Stimulated activated CD8-positive, alpha-beta memory T cell treated with anti-CD3 and anti-CD28 coated beads, Interleukin-7, amount 100 ng/mL, for 24 hours (primary cell): ENCODE results near the gene TAB3.
A peak's percentile ranks its signal among the peaks of the same experiment; 100 is the strongest.

Source experiments
- DNase-seq: peaks from one replicate; pipeline ENCODE4 v3.0.0-alpha.2; 2020; ENCODE audit warnings: low read depth

The TAB3 gene, protein sequence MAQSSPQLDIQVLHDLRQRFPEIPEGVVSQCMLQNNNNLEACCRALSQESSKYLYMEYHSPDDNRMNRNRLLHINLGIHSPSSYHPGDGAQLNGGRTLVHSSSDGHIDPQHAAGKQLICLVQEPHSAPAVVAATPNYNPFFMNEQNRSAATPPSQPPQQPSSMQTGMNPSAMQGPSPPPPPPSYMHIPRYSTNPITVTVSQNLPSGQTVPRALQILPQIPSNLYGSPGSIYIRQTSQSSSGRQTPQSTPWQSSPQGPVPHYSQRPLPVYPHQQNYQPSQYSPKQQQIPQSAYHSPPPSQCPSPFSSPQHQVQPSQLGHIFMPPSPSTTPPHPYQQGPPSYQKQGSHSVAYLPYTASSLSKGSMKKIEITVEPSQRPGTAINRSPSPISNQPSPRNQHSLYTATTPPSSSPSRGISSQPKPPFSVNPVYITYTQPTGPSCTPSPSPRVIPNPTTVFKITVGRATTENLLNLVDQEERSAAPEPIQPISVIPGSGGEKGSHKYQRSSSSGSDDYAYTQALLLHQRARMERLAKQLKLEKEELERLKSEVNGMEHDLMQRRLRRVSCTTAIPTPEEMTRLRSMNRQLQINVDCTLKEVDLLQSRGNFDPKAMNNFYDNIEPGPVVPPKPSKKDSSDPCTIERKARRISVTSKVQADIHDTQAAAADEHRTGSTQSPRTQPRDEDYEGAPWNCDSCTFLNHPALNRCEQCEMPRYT

GRCh38 chrX:30889147-30890140 is at the start of gene TAB3:
Gene TAB3 (minus strand): TSS chrX:30889254. CDS start chrX:30859588, 29,666 bp downstream.
- DNase-seq: peak; percentile 76

- no peak for DNase-seq
Observed at GRCh38 chrX:30938295-30938694, 49.2 kb upstream of the TAB3 start.

DNA sequence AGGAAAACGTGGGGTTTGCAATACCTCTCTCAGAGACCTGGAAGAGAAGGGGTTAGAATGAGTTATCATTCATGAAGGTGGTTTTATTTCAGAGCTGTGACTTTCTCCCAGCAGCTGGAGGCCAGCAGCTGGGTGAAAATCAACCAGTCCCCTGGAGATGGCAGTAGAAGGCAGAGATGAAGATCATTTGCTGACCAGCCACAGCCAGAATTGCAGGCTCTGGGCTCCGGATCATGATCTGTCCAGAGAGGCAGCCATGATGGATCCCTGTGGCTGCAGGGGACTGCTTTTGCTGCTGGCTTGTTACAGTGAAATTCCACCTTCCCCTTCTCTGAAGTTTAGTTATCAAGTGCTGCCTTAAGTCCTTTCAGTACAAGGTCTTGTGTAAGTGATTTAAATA is 46.9 kb upstream of the TAB3 start:
- no peak for DNase-seq

DNA sequence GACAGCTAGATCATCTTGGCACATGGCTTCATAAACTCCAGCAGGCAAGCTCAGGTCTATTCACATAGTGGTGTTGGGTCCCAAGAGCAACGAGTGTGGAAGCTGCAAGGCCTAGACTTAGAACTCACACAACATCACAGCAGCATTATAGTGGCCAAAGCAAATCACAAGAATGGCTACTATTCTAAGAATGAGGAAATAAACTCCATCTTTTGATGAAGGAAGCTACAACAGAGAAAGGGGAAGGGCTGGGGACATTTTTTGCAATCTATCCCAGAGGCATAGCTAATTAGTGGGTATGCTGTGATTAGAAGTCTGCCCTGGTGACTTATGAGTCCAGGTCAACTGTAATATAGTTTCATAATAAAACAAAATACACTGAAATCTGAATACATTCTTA is 42.9 kb upstream of the TAB3 start:
- no peak for DNase-seq

GRCh38 chrX:30930679-30931078 is 41.6 kb upstream of the TAB3 start:
- DNase-seq: no peak

DNA sequence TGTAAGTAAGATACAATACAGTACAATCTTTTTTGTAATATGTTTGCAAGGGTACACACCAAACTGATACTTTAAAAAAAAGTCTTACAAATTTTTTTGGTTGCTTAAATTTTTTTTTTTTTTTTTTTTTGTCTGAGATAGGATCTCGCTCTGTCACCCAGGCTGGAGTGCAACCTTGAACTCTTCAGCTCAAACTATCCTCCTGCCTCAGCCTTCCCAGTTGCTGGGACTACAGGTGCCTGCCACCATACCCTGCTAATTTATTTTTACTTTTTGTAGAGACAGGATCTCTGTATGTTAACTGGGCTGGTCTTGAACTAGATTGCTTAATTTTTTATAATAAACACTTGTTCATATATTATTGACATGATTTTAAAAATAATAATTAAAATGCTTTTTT is 41.1 kb upstream of the TAB3 start:
- DNase-seq: no peak

GRCh38 chrX:30920271-30920670 is 31.2 kb upstream of the TAB3 start:
- no peak for DNase-seq

- DNase-seq: no peak
Observed at GRCh38 chrX:30918480-30918879, 29.4 kb upstream of the TAB3 start.

GRCh38 chrX:30913492-30913891 is 24.4 kb upstream of the TAB3 start:
- no peak for DNase-seq

DNA sequence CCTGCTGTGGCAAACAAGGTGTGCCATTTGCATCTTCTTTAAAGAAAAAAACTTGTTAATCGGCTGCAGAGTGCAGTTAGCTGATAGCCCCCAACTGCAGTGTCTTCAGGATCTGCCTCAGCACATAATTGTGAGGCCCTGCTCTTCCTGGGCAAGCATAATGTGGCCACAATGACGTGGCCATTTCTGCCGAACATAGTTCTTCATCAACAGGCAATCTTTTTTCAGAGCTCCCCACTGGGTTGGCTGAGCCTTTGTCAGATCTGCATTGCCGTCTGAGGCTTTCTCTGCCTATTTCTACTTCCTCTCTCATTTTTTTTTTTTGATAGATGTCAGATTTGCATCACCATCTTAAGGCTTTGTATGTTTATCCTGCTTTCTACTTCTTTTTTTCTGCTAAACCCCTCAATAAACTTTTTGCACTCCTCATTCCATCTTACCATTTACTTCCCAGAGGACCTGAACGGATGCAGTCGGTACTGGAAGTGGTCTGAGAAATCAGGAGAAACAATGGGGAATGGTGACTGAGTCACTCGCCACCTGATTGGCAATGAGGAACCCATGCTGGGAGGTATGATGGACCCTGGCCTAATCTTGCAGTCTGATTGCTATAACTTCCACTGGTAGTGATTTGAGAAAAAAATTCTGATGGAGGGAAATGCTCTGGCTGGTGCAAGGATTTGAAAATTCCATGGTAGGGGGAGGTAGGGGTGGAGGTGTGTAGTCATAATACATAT is 21.2 kb upstream of the TAB3 start:
- no peak for DNase-seq

GRCh38 chrX:30906726-30907125 is 17.7 kb upstream of the TAB3 start:
- DNase-seq: no peak

DNA sequence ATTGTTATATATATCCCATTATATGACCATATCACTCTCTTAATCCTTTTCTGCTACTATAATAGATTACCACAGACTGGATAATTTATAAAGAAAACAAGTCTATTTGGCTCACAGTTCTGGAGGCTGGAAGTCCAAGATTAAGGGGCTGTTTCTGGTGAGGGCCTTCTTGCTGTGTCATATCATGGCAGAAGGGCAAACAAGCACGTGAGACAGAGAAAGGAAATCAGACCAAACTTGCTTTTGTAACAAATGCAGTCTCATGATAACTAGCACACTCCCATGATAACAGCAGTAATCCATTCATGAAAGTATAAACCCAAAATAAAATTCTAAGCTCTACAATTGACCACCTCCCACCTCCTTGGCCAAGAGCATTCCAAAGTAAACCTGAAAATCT is 16.3 kb upstream of the TAB3 start:
- DNase-seq: no peak

- no peak for DNase-seq
Observed at GRCh38 chrX:30904632-30905031, 15.6 kb upstream of the TAB3 start.

GRCh38 chrX:30904186-30904585 is 15.1 kb upstream of the TAB3 start:
- DNase-seq: no peak

GRCh38 chrX:30900227-30900626 is 11.2 kb upstream of the TAB3 start:
- DNase-seq: no peak

DNA sequence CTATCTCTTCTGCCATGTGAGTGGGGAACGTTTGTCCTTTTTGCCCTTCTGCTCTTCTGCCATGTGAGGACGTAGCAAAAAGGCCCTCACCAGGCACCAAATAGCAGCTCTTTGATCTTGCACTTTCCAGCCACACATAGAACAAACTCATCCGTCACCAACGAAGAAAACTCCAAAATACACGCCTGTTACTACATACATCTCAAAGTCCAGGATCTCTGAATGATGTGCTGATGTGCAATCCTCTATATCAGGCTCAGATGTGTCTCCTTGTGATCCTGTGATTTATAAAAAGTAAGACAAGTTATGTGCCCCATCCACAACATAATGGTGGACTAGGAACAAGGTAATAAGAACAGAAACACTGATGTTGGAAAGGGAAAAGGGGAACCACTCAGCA is 9.8 kb upstream of the TAB3 start:
- no peak for DNase-seq

GRCh38 chrX:30895370-30895769 is 6.3 kb upstream of the TAB3 start:
- no peak for DNase-seq

GRCh38 chrX:30893206-30893605 is 4.2 kb upstream of the TAB3 start:
- DNase-seq: no peak

DNA sequence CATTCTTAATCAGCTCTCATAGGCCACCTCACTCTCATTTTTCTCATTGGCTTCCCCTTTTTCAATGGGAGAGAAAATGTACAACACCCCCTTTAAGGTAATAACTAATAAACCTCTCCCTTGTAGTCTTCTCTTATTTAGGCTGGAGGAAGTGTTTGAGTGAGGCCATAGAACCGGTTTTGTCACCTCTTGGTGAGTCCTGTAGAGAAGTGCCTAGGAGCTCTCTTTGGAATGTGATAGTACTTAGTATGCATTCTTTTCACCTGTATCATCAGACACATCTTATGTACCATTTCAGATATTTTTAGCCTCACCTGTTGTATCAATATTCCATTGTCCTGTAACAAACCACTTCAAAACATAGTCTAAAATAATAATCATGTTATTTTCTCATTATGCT is 3.5 kb upstream of the TAB3 start:
- no peak for DNase-seq

- DNase-seq: no peak
Observed at GRCh38 chrX:30888526-30889146, 418 bp downstream of the TAB3 start.

DNA sequence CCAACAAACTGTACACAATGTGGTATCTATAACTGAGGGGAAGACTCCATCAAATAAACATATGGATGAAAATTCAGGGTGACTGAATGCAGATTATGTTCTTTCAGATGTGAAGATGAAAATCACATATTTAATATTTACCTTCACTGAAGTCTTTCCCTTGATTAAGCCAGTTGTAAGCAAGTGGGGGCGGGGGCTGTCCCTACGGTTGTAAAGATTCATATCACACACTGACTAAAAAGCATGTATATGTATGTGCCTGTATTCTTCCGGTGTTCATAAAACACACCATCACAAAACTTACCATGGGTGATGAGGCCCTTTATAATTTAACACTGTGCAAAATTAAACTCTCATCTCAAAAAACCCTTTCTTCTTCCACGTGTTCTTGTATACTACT is 1.3 kb downstream of the TAB3 start:
- DNase-seq: peak; percentile 26
